K562 (cell line): ENCODE data around the gene SRPK3. TPM values are rescaled to one million over a fixed set of nuclear protein-coding genes. Genes with fewer than 3 reads are reported as not detected.

Source experiments
- CUX1 ChIP-seq: fragments of 200-800 bp; sonication (Bioruptor generic); IDR thresholded peaks from 2 replicates; pipeline ENCODE4 v1.6.1; 2016; ENCODE audit warnings: missing genetic modification characterization, missing compliant biosample characterization
- MXI1 ChIP-seq: IDR thresholded peaks from 2 replicates; pipeline ENCODE4 v1.6.1; 2011; ENCODE audit warnings: low read depth, mild to moderate bottlenecking, improper control_type of control experiment, low read length
- SAFB ChIP-seq: fragments of 200-400 bp; formaldehyde crosslinking; IDR thresholded peaks from 2 replicates; pipeline ENCODE4 v1.6.1; 2017; ENCODE audit warnings: low read depth, low read length, borderline replicate concordance
- ZNF174 ChIP-seq: fragments of 250-450 bp; sonication (Bioruptor Pico); IDR thresholded peaks from 2 replicates; pipeline ENCODE4 v1.4.0; 2020; ENCODE audit warnings: mild to moderate bottlenecking
- ZNF518B ChIP-seq: fragments of 250-450 bp; sonication (Bioruptor Pico); IDR thresholded peaks from 2 replicates; pipeline ENCODE4 v1.5.0; 2021; ENCODE audit warnings: mild to moderate bottlenecking, moderate library complexity
- polyA plus RNA-seq, 8 experiments: library from polyadenylated mRNA; depleted of rRNA in 4 of 8; stranded (reverse) in 5 of 8; unstranded in 3 of 8; fragments of >200 nt; fragmentation: Nextera tagmentation in 2 of 8; fragmentation: Illumina TruSeq in 1 of 8; extraction: Ambion mirVana in 2 of 8; extraction: Trizol in 1 of 8; gene quantifications; 2 replicates each; pipeline versions ENCODE4 v1.2.1 to v1.2.3, GENCODE V29; 2011 to 2014; ENCODE audit warnings: inconsistent platforms in 1 of 8, missing spikeins in 1 of 8
- total RNA-seq, 7 experiments: library from RNA; depleted of rRNA in 6 of 7; stranded (reverse); fragments of >200 nt in 6 of 7; fragmentation: Illumina TruSeq in 2 of 7; extraction: Trizol in 2 of 7; gene quantifications; 2 replicates each; pipeline versions ENCODE4 v1.2.1 to v1.2.3, GENCODE V29; 2011 to 2021; ENCODE audit warnings: low replicate concordance in 1 of 7

The SRPK3 gene
- total and polyA plus RNA-seq, 9 of the 15 experiments (the other 6 are each of a cell fraction or from before 2014, with no cell fraction given), result 0.01 to 0.09 (median 0.04) TPM; not detected in 2

- TF ChIP-seq SAFB, result no peak
- no peak for TF ChIP-seq ZNF518B (CRISPR knock-in tag)
- no peak for TF ChIP-seq CUX1 (CRISPR knock-in tag)
- no peak for TF ChIP-seq MXI1
- TF ChIP-seq ZNF174 (CRISPR knock-in tag), result no peak
- TF ChIP-seq, all 486 proteins: peak for 0
Measured at GRCh38 chrX:153804100-153804595, 23.3 kb downstream of the SRPK3 start (continued).
